Mesenchymal stem cell (in vitro differentiated cells and primary cell): ENCODE results near the gene CLDN19.
"Not testable (repeated sequence)": the region's sequence is repeated elsewhere in the genome, so short reads cannot be mapped to it uniquely, and the experiment has no call there.

Source experiments
- DNase-seq: peaks from one replicate; pipeline ENCODE4 v3.0.0-alpha.2; 2013
- H2AFZ ChIP-seq: one replicate; pipeline ENCODE4 v1.6.1; 2013; ENCODE audit warnings: low read depth, mild to moderate bottlenecking, control low read depth, inconsistent platforms, low read length, moderate library complexity
- H2AK5ac ChIP-seq: 2 replicates; pipeline ENCODE4 v1.6.1; 2013; ENCODE audit warnings: low read length, moderate library complexity, mild to moderate bottlenecking, inconsistent platforms; ENCODE audit not compliant: severe bottlenecking
- H2BK120ac ChIP-seq: one replicate; pipeline ENCODE4 v1.6.1; 2013; ENCODE audit warnings: low read depth, mild to moderate bottlenecking, inconsistent platforms, low read length, moderate library complexity
- H2BK12ac ChIP-seq, 2 experiments: one replicate each; pipeline ENCODE4 v1.6.1; 2013; ENCODE audit warnings: inconsistent platforms in 2 of 2, low read length in 2 of 2, mild to moderate bottlenecking in 2 of 2, moderate library complexity in 2 of 2, control low read depth in 1 of 2
- H2BK15ac ChIP-seq: one replicate; pipeline ENCODE4 v1.6.1; 2013; ENCODE audit warnings: mild to moderate bottlenecking, low read depth, inconsistent platforms; ENCODE audit not compliant: poor library complexity, severe bottlenecking
- H2BK5ac ChIP-seq: 2 replicates; pipeline ENCODE4 v1.6.1; 2013; ENCODE audit warnings: low read depth, mild to moderate bottlenecking, low read length, control low read depth, inconsistent platforms; ENCODE audit not compliant: poor library complexity, severe bottlenecking
- H3K14ac ChIP-seq, 2 experiments: one replicate each; pipeline ENCODE4 v1.6.1; 2013; ENCODE audit warnings: inconsistent platforms in 2 of 2, low read length in 2 of 2, control low read depth in 1 of 2, mild to moderate bottlenecking in 1 of 2, moderate library complexity in 1 of 2
- H3K18ac ChIP-seq, 2 experiments: one replicate each; pipeline ENCODE4 v1.6.1; 2013; ENCODE audit warnings: inconsistent platforms in 2 of 2, low read length in 2 of 2, control low read depth in 1 of 2, low read depth in 1 of 2, mild to moderate bottlenecking in 1 of 2
- H3K23ac ChIP-seq, 2 experiments: one replicate each; pipeline ENCODE4 v1.6.1; 2013; ENCODE audit warnings: inconsistent platforms in 2 of 2, low read length in 2 of 2, mild to moderate bottlenecking in 2 of 2, moderate library complexity in 2 of 2, control low read depth in 1 of 2
- H3K27ac ChIP-seq: 2 replicates; pipeline ENCODE4 v1.5.1; 2013; ENCODE audit warnings: mild to moderate bottlenecking, moderate library complexity, low read length, control low read depth, inconsistent platforms; ENCODE audit not compliant: poor library complexity, severe bottlenecking
- H3K27me3 ChIP-seq, 2 experiments: 2 replicates each; pipeline versions ENCODE4 v1.6.1 to v1.7.0; 2013; ENCODE audit warnings: low read length in 2 of 2, mild to moderate bottlenecking in 2 of 2, moderate library complexity in 2 of 2, control low read depth in 1 of 2, inconsistent platforms in 1 of 2; ENCODE audit not compliant: control insufficient read depth in 1 of 2, insufficient read depth in 1 of 2
- H3K36me3 ChIP-seq, 2 experiments: 2 replicates each; pipeline versions ENCODE4 v1.6.1 to v1.7.0; 2013; ENCODE audit warnings: low read length in 2 of 2, control low read depth in 1 of 2, inconsistent platforms in 1 of 2, low read depth in 1 of 2, mild to moderate bottlenecking in 1 of 2; ENCODE audit not compliant: insufficient read depth in 2 of 2, control insufficient read depth in 1 of 2
- H3K4ac ChIP-seq, 2 experiments: one replicate each; pipeline ENCODE4 v1.6.1; 2013; ENCODE audit warnings: inconsistent platforms in 2 of 2, low read length in 2 of 2, mild to moderate bottlenecking in 2 of 2, moderate library complexity in 2 of 2, control low read depth in 1 of 2, low read depth in 1 of 2
- H3K4me1 ChIP-seq: 2 replicates; pipeline ENCODE4 v1.6.1; 2013; ENCODE audit warnings: low read depth, low read length, control low read depth; ENCODE audit not compliant: control insufficient read depth, insufficient read depth
- H3K4me2 ChIP-seq: 2 replicates; pipeline ENCODE4 v1.6.1; 2013; ENCODE audit warnings: low read length, mild to moderate bottlenecking, inconsistent platforms; ENCODE audit not compliant: poor library complexity, severe bottlenecking
- H3K4me3 ChIP-seq, 2 experiments: 2 replicates each; pipeline versions ENCODE4 v1.5.1 to v1.7.0; 2013; ENCODE audit warnings: low read length in 2 of 2, mild to moderate bottlenecking in 2 of 2, control low read depth in 1 of 2, low read depth in 1 of 2; ENCODE audit not compliant: insufficient read depth in 1 of 2
- H3K79me1 ChIP-seq: replicated peaks from 2 replicates; pipeline ENCODE4 v1.6.1; 2013; ENCODE audit warnings: mild to moderate bottlenecking, control low read depth, low read length, inconsistent platforms; ENCODE audit not compliant: poor library complexity, severe bottlenecking
- H3K9ac ChIP-seq: 2 replicates; pipeline ENCODE4 v1.7.0; 2013; ENCODE audit warnings: mild to moderate bottlenecking, low read length, moderate library complexity
- H3K9me3 ChIP-seq: 2 replicates; pipeline ENCODE4 v1.7.0; 2013; ENCODE audit warnings: mild to moderate bottlenecking, low read length; ENCODE audit not compliant: control insufficient read depth
- H4K8ac ChIP-seq: one replicate; pipeline ENCODE4 v1.6.1; 2013; ENCODE audit warnings: inconsistent platforms, mild to moderate bottlenecking, low read length, moderate library complexity
- H4K91ac ChIP-seq: one replicate; pipeline ENCODE4 v1.6.1; 2013; ENCODE audit warnings: mild to moderate bottlenecking, low read length, inconsistent platforms
- WGBS: methylation state at CpG from one replicate; pipeline ENCODE4 v1.1.7; 2013; ENCODE audit warnings: mixed read lengths; 5-methylcytosine and 5-hydroxymethylcytosine counted together

CLDN19 gene

GRCh38 chr1:42713293-42713692, 26.7 kb downstream of the CLDN19 start:
- no peak overlapping the region for H3K18ac ChIP-seq
- no peak overlapping the region for H2AK5ac ChIP-seq
- no peak overlapping the region for H3K27ac ChIP-seq
- H2BK120ac ChIP-seq = no peak overlapping the region
- no peaks in the 10 kb centered on the region for H3K27me3 ChIP-seq
- peaks cover 15% of the 10 kb centered on the region for H3K9me3 ChIP-seq
- H3K79me1 ChIP-seq = peaks cover 27% of the 10 kb centered on the region
- DNase-seq = no peak
- no peak overlapping the region for H2BK15ac ChIP-seq
- H3K23ac ChIP-seq = no peak overlapping the region
- H3K4me2 ChIP-seq = no peak overlapping the region
- H3K4me1 ChIP-seq = no peaks in the 10 kb centered on the region
- H2BK12ac ChIP-seq = no peak overlapping the region
- no peak overlapping the region for H4K8ac ChIP-seq
- H3K9ac ChIP-seq = no peak overlapping the region
- H3K36me3 ChIP-seq = peaks cover 20 to 52% of the 10 kb centered on the region in 2 experiments
- H3K4ac ChIP-seq = no peak overlapping the region
- H2AFZ ChIP-seq = no peak overlapping the region
- no peak overlapping the region for H4K91ac ChIP-seq
- H3K14ac ChIP-seq = no peak overlapping the region
- no peak overlapping the region for H2BK5ac ChIP-seq
- no peak overlapping the region for H3K4me3 ChIP-seq

- peaks cover 15% of the 10 kb centered on the region for H3K9me3 ChIP-seq
- not testable (repeated sequence) for H3K27ac ChIP-seq, H4K8ac ChIP-seq, H2BK12ac ChIP-seq, H3K27me3 ChIP-seq, H2BK5ac ChIP-seq, H3K23ac ChIP-seq, H3K9ac ChIP-seq, H3K18ac ChIP-seq, H3K4me1 ChIP-seq, H2AK5ac ChIP-seq, H2AFZ ChIP-seq, H4K91ac ChIP-seq, H3K4me2 ChIP-seq, H3K4ac ChIP-seq, H2BK15ac ChIP-seq, H3K4me3 ChIP-seq, DNase-seq, H3K14ac ChIP-seq, H2BK120ac ChIP-seq
- 100% methylated on average over 1 of the region's 3 CpGs for WGBS
- peaks cover 15 to 52% of the 10 kb centered on the region in 2 experiments for H3K36me3 ChIP-seq
- peaks cover 24% of the 10 kb centered on the region for H3K79me1 ChIP-seq
Observed at GRCh38 chr1:42712808-42713207, 27.2 kb downstream of the CLDN19 start.

GRCh38 chr1:42703888-42704464, 36.1 kb downstream of the CLDN19 start:
- no peak overlapping the region for H3K4me2 ChIP-seq
- over 99% methylated on average over 7 of the region's 7 CpGs for WGBS
- H2BK5ac ChIP-seq = no peak overlapping the region

GRCh38 chr1:42700006-42700405, 40.0 kb downstream of the CLDN19 start:
- peaks cover 22% of the 10 kb centered on the region for H3K79me1 ChIP-seq
- H3K36me3 ChIP-seq = peaks cover 26 to 97% of the 10 kb centered on the region in 2 experiments
- no peak overlapping the region for H3K18ac ChIP-seq
- H2AFZ ChIP-seq = no peak overlapping the region
- H3K14ac ChIP-seq = no peak overlapping the region
- no peak for DNase-seq
- no peak overlapping the region for H2AK5ac ChIP-seq
- H3K4me3 ChIP-seq = no peak overlapping the region
- H3K23ac ChIP-seq = no peak overlapping the region
- no peak overlapping the region for H2BK5ac ChIP-seq
- H3K9ac ChIP-seq = no peak overlapping the region
- H4K8ac ChIP-seq = no peak overlapping the region
- no peak overlapping the region for H2BK12ac ChIP-seq
- H2BK120ac ChIP-seq = no peak overlapping the region
- H3K4me1 ChIP-seq = no peaks in the 10 kb centered on the region
- H3K4me2 ChIP-seq = no peak overlapping the region
- no peaks in the 10 kb centered on the region for H3K9me3 ChIP-seq
- no peaks in the 10 kb centered on the region for H3K27me3 ChIP-seq
- H2BK15ac ChIP-seq = no peak overlapping the region
- no peak overlapping the region for H3K27ac ChIP-seq
- H4K91ac ChIP-seq = no peak overlapping the region
- no peak overlapping the region for H3K4ac ChIP-seq

More at GRCh38 chr1:42703888-42704464, 36.1 kb downstream of the CLDN19 start:
- Histone ChIP-seq H3K36me3 (peaks cover 33 to 92% of the 10 kb centered on the region in 2 experiments), H2BK15ac (no peak overlapping the region), H2AK5ac (no peak overlapping the region), H3K9me3 (no peaks in the 10 kb centered on the region), H3K14ac (no peak overlapping the region), H4K91ac (no peak overlapping the region), H3K79me1 (peaks cover 19% of the 10 kb centered on the region), H2AFZ (no peak overlapping the region), H3K27me3 (no peaks in the 10 kb centered on the region), H3K23ac (no peak overlapping the region), H2BK12ac (no peak overlapping the region), H3K9ac (no peak overlapping the region), H3K4ac (no peak overlapping the region), H3K27ac (no peak overlapping the region), H4K8ac (no peak overlapping the region), H2BK120ac (no peak overlapping the region), H3K4me1 (no peaks in the 10 kb centered on the region), H3K18ac (no peak overlapping the region), H3K4me3 (no peak overlapping the region)
- no peak for DNase-seq
